Muscle layer of colon (tissue), 2 donors: ENCODE results near the gene CLEC11A.

ENCODE experiments used
- H3K27ac ChIP-seq: one replicate; pipeline ENCODE4 v1.7.0; 2013; ENCODE audit warnings: low read depth, mild to moderate bottlenecking, low read length, moderate library complexity
- H3K27me3 ChIP-seq, 2 donors: one replicate each; pipeline ENCODE4 v1.7.0; 2013; ENCODE audit warnings: low read length in 2 of 2, mild to moderate bottlenecking in 2 of 2; ENCODE audit not compliant: insufficient read depth in 2 of 2, control insufficient read depth in 1 of 2
- H3K36me3 ChIP-seq: one replicate; pipeline ENCODE4 v1.7.0; 2013; ENCODE audit warnings: mild to moderate bottlenecking, low read length; ENCODE audit not compliant: insufficient read depth
- H3K4me1 ChIP-seq: one replicate; pipeline ENCODE4 v1.7.0; 2013; ENCODE audit warnings: mild to moderate bottlenecking, low read length; ENCODE audit not compliant: insufficient read depth
- H3K4me3 ChIP-seq, 2 donors: one replicate each; pipeline ENCODE4 v1.7.0; 2013; ENCODE audit warnings: low read length in 2 of 2, low read depth in 1 of 2, mild to moderate bottlenecking in 1 of 2, moderate library complexity in 1 of 2
- H3K9ac ChIP-seq: one replicate; pipeline ENCODE4 v1.7.0; 2013; ENCODE audit warnings: low read length
- H3K9me3 ChIP-seq: one replicate; pipeline ENCODE4 v1.7.0; 2013; ENCODE audit warnings: mild to moderate bottlenecking, low read length
- donor health status: abdominal sarcoma.
- donor health status: Adenocarcinoma of cecum.

Gene CLEC11A, protein sequence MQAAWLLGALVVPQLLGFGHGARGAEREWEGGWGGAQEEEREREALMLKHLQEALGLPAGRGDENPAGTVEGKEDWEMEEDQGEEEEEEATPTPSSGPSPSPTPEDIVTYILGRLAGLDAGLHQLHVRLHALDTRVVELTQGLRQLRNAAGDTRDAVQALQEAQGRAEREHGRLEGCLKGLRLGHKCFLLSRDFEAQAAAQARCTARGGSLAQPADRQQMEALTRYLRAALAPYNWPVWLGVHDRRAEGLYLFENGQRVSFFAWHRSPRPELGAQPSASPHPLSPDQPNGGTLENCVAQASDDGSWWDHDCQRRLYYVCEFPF

DNA sequence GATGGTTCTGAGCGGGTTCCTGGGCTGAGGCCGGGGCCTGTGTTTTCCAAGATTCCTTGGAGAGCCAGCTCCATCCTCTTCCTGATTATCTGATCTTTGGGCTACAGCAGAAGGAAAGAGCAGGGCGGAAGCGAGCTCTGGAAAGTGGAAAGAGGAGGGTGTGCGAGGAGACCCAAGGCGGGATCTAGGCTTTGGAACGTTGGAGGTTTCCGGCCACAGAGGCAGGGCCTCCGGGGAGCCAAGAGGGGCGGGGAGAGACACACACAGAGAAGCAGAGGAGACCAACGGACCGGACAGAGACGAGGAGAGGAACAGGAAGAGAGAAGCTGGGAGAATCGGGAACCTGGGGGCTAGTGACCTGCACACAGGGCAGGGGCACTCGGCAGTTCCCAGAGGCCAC lies at the start of gene CLEC11A:
Gene CLEC11A (plus strand): TSS at position 296 of the 400 bp plus-strand sequence. CDS start 162 bp downstream, outside the sequence.
- Histone ChIP-seq H3K9me3 (no peaks in the 10 kb centered on the region), H3K4me1 (peaks cover 11% of the 10 kb centered on the region), H3K27ac (peak within 1 kb of the TSS; percentile 16), H3K4me3 (peak within 1 kb of the TSS; percentile 47 to 54), H3K27me3 (peaks cover 2 to 38% of the 10 kb centered on the region in 2 donors), H3K36me3 (no peaks in the 10 kb centered on the region), H3K9ac (peak within 1 kb of the TSS; percentile 27)

DNA sequence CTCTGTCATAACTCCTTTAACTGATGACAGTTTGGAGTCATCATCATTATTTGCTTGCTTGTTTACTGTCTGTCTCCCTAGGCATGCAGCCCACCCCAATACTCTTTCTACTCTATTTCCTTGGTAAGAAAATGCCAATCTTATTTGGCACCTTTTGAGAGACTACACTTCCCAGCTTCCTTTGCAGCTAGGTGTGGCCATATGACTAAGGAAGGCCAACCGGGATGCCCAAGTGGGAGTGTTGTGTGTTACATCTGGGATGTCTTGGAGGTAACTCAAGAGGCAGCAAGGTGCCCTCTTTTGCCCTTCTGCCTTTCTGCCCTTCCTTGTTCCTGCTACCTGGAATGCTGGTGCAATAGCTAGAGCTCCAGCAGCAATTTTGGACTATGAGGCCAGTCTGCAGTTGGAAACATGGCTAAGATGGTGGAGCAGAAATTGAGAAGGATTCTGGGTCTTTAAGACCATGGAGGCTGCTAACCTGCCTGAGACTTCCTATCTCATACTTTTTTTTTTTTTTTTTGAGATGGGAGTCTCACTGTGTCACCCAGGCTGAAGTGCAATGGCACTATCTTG lies 46.5 kb upstream of the CLEC11A start:
- no peak overlapping the region for H3K9ac ChIP-seq
- H3K27me3 ChIP-seq = peaks cover 0 to 14% of the 10 kb centered on the region in 2 donors
- no peak overlapping the region for H3K4me3 ChIP-seq
- no peaks in the 10 kb centered on the region for H3K4me1 ChIP-seq
- H3K36me3 ChIP-seq = no peaks in the 10 kb centered on the region
- no peak overlapping the region for H3K27ac ChIP-seq
- no peaks in the 10 kb centered on the region for H3K9me3 ChIP-seq

DNA sequence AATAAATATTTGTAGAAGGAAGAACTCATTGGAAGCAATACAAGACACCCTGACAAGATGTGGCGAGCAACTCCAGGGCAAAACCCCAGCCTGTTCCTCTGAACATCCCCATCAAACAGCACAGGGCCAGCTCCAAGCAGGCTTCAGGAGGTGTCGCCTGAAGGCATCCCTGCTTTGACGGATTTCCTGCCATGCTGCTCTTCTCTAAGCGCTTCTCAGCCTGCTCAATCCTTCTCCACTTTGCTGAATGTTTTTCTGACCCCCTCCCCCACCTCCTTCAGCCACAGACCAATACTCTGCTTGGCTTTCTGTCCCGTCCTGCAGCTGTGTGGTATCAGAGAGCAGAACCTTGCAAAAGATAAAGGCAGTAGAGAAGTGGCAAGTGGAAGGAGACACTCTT lies 45.5 kb upstream of the CLEC11A start:
- no peak overlapping the region for H3K9ac ChIP-seq
- no peaks in the 10 kb centered on the region for H3K9me3 ChIP-seq
- no peak overlapping the region for H3K27ac ChIP-seq
- H3K27me3 ChIP-seq = peaks cover 0 to 14% of the 10 kb centered on the region in 2 donors
- no peaks in the 10 kb centered on the region for H3K4me1 ChIP-seq
- H3K36me3 ChIP-seq = no peaks in the 10 kb centered on the region
- H3K4me3 ChIP-seq = no peak overlapping the region

DNA sequence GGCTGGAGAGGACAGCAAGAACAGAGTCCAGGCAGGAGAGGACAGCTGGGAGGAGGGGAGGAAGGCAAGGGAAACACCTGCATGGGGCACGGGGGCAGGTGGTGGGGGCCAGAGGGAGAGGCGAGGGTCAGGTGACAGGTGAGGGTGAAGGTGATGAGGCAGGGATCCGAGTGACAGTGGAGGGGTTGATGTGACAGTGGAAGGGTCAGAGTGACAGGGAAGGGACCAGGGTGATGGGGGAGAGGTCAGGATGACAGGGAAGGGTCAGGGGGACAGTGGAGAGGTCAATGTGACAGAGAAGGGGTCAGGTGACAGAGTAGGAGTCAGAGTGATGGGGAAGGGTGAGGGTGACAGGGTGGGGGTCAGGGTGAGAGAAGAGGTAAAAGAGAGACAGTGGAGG lies 44.8 kb upstream of the CLEC11A start:
- H3K36me3 ChIP-seq = no peaks in the 10 kb centered on the region
- no peaks in the 10 kb centered on the region for H3K9me3 ChIP-seq
- peaks cover 0 to 14% of the 10 kb centered on the region in 2 donors for H3K27me3 ChIP-seq
- H3K27ac ChIP-seq = no peak overlapping the region
- no peak overlapping the region for H3K9ac ChIP-seq
- no peak overlapping the region for H3K4me3 ChIP-seq
- no peaks in the 10 kb centered on the region for H3K4me1 ChIP-seq

DNA sequence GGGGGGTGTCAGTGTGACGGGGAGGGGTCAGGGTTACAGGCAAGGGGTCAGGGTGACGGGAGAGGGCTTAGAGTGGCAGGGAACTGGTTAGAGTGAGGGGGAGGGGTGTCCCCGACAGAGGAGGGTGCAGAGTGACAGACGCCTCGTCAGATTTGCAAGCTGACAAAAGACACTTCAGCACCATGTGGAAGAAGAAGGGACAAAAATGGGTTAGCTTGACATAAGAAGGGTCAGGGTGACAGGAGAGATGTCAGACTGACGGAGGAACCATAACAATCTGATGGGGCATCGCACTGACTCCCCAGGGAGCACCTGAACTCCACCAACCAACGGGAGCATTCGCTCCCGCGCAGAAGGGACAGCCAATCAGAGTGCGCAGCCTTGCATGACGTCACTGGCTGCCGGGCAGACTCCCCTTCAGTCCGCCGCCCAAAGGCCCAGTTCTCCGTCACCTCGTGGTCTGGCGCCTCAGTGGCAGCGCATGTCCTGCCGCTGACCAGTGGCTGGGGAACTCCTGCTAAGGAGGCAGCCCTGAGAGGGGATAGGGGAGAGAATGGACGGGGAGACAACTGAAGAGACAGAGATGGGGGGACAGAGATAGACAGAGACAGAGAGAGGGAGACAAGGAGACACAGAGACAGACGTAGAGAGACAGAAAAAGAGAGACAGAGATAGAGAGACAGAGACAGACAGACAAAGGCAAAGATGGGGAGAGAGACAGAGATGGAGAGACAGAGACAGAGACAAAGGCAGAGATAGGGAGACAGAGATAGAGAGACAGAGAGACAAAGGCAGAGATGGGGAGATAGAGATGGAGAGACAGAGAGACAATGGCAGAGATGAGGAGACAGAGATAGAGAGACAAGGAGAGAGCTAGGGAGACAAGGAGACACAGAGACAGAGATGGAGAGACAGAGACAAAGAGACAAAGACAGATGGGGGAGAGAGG lies 43.7 kb upstream of the CLEC11A start:
- Histone ChIP-seq H3K36me3 (no peaks in the 10 kb centered on the region), H3K4me1 (no peaks in the 10 kb centered on the region), H3K9ac (no peak overlapping the region), H3K9me3 (no peaks in the 10 kb centered on the region), H3K4me3 (no peak overlapping the region), H3K27ac (no peak overlapping the region), H3K27me3 (peaks cover 0 to 14% of the 10 kb centered on the region in 2 donors)

DNA sequence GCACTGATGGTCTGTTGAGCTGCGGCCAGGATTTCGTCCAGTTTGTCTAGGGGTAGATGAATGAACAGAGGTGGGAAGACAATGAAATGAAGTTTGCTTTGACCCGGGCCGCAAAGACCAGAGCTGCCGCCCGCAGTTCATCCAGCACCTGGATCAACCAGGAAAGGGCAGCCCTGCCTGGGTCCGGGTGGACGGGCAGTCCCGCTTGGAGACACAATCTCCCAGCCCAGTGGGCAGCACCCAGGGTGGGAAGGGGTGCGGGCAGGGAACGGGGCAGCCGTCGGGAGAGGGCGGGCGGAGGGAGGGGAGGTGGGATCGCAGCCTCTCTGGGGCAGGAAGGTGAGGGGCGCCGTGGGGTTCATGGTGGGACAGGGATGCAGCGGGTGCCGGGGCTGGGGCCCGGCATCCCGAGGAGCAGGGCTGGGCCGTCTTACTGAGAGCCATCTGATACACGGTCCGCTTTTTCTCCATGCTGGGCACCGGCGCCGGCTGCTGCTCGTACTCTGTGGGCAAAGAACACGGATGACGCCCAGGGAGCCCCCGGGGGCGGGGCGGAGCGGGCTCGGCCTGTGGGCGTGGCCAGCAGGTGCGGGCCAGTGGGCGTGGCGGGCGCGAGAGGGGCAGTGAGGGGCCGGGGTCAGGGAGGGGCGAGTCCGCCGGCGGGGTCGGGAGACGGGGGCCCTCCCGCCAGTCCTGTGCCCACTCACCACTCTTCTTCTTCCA lies 36.7 kb upstream of the CLEC11A start:
- no peaks in the 10 kb centered on the region for H3K4me1 ChIP-seq
- no peaks in the 10 kb centered on the region for H3K9me3 ChIP-seq
- H3K4me3 ChIP-seq = no peak overlapping the region
- no peak overlapping the region for H3K27ac ChIP-seq
- no peaks in the 10 kb centered on the region for H3K36me3 ChIP-seq
- no peak overlapping the region for H3K9ac ChIP-seq
- H3K27me3 ChIP-seq = peaks cover 0 to 27% of the 10 kb centered on the region in 2 donors

DNA sequence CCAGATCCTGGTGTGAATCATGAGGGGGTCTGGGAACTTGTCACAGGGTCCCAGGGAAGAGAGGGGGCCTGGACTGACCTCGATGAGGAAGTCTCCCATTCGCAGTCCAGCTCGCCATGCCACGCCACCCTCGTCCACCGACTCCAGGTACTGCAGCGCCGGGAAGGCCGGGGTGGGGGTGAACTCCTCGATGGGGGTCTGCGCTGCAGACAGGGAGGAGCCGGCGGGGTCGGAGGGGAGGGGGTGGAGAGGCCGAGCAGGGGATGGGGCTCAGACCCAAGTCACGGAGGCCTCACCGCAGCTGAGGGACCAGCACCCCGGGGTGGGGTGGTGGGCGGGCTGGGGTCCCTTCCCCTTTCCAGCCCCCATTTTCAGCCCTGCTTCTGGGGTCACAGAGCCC lies 34.4 kb upstream of the CLEC11A start:
- no peak overlapping the region for H3K9ac ChIP-seq
- H3K36me3 ChIP-seq = no peaks in the 10 kb centered on the region
- H3K4me1 ChIP-seq = no peaks in the 10 kb centered on the region
- H3K9me3 ChIP-seq = no peaks in the 10 kb centered on the region
- H3K27ac ChIP-seq = no peak overlapping the region
- H3K4me3 ChIP-seq = no peak overlapping the region
- H3K27me3 ChIP-seq = peaks cover 4 to 39% of the 10 kb centered on the region in 2 donors

DNA sequence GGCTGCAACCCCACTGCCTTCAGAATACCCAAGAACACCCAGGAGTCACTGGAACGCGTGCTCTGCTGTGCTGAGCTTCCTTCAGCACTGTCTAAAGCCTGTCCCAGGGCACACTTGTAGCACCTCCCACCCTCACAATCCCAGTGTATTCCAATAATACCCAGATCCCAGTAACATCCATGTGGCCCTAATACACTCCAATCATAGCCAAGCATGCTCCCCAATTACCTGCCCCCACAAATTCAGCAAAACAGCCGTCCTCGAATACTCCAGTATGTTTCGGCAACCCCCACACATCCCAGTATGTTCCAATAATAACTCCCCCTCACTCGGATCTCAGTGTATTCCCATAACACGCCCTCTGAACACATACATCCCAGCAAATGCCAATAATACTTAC lies 32.7 kb upstream of the CLEC11A start:
- no peak overlapping the region for H3K27ac ChIP-seq
- no peaks in the 10 kb centered on the region for H3K9me3 ChIP-seq
- H3K27me3 ChIP-seq = peaks cover 9 to 45% of the 10 kb centered on the region in 2 donors
- no peaks in the 10 kb centered on the region for H3K36me3 ChIP-seq
- no peak overlapping the region for H3K9ac ChIP-seq
- H3K4me1 ChIP-seq = no peaks in the 10 kb centered on the region
- H3K4me3 ChIP-seq = no peak overlapping the region

DNA sequence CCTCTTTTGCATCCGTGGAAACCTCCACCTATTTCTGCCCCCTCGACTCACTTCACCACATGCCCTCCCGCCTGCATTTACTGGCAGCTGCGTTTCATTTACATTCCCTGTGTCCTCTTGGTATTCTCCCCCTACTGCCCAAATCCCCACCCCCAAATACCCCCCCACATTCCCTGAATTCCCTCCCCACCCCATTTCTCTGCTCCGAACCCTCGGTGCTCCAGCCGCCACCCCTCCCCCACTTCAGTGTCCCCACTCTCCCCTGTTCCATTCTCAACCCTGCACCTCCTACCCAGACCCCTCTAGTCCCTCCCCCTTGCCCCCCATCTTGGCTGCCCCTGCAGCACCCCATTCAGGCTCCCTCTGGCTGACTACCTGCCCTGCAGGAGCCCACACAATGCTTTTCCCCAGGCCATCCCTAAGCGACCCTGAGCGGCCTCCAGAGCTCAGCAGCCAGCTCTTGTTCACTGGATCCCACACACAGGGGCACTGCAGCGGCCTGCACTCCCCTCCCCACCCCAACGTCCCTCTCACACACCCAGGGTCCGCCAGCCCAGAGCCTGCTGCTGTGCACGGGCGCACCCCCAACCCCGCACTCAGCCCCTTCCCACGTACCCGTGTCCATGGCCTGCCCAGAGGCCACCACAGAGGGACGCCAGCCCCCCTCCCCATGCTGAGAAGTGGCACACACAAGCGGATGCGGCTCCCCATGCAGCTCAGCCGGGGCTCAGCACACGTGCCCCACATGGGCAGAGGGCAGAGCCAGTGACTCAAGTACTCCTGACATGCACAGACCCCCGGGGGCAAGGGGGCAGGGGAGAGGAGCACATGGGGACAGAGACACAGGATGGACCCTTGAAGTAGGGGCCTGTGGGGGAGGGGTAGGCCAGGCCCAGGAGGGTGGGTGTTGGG lies 29.8 kb upstream of the CLEC11A start:
- H3K27me3 ChIP-seq = peaks cover 9 to 28% of the 10 kb centered on the region in 2 donors
- H3K27ac ChIP-seq = no peak overlapping the region
- H3K36me3 ChIP-seq = no peaks in the 10 kb centered on the region
- H3K4me1 ChIP-seq = no peaks in the 10 kb centered on the region
- no peaks in the 10 kb centered on the region for H3K9me3 ChIP-seq
- H3K9ac ChIP-seq = no peak overlapping the region
- no peak overlapping the region for H3K4me3 ChIP-seq

DNA sequence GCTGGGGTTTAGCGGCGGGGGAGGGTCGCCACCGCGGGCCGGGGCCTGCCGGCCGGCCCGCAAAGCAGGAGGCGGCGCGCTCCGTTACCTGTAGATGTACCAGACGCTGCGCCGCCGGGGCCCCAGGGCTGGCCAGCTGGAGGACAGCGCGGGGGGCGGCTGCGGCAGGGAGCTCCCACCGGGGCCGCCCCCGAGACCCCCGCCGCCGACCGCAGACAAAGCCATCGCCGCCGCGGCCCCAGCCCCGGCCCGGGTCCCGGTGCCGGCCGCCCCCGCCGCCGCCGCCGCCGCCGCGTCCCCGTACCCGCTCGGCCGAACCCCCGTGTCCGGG lies 28.4 kb upstream of the CLEC11A start:
- no peak overlapping the region for H3K4me3 ChIP-seq

More for the DNA sequence above, 28.4 kb upstream of the CLEC11A start:
- no peaks in the 10 kb centered on the region for H3K4me1 ChIP-seq
- H3K9me3 ChIP-seq = no peaks in the 10 kb centered on the region
- H3K27me3 ChIP-seq = peaks cover 12 to 28% of the 10 kb centered on the region in 2 donors
- no peaks in the 10 kb centered on the region for H3K36me3 ChIP-seq
- H3K27ac ChIP-seq = no peak overlapping the region
- no peak overlapping the region for H3K9ac ChIP-seq
